Neural crest cell (in vitro differentiated cells): ENCODE data around the gene BRD7. TPM values are rescaled to one million over a fixed set of nuclear protein-coding genes. Genes with fewer than 3 reads are reported as not detected.

ENCODE experiments used
- DNase-seq: peaks from one replicate; pipeline ENCODE4 v3.0.0; 2021; ENCODE audit warnings: low read depth, mixed read lengths, low spot score
- H3K27ac Mint-ChIP-seq: one replicate; pipeline ENCODE4 v1.8.0; 2021; ENCODE audit warnings: mild to moderate bottlenecking, mixed read lengths; ENCODE audit not compliant: unreplicated experiment
- H3K27me3 Mint-ChIP-seq: 2 replicates; pipeline ENCODE4 v1.8.0; 2021; ENCODE audit warnings: low read depth, mild to moderate bottlenecking, mixed read lengths
- H3K36me3 Mint-ChIP-seq: 2 replicates; pipeline ENCODE4 v1.8.0; 2021; ENCODE audit warnings: low read depth, mild to moderate bottlenecking, mixed read lengths
- H3K4me1 Mint-ChIP-seq: 2 replicates; pipeline ENCODE4 v1.8.0; 2021; ENCODE audit warnings: mixed read lengths
- H3K4me3 Mint-ChIP-seq: one replicate; pipeline ENCODE4 v1.8.0; 2021; ENCODE audit warnings: mild to moderate bottlenecking, mixed read lengths
- H3K9me3 Mint-ChIP-seq: 2 replicates; pipeline ENCODE4 v1.8.0; 2021; ENCODE audit warnings: mixed read lengths
- CTCF ChIP-seq: fragments of 200-600 bp; sonication (generic); conservative IDR thresholded peaks from 2 replicates; pipeline ENCODE4 v1.5.0; 2021; ENCODE audit warnings: antibody characterized with exemption, mild to moderate bottlenecking
- total RNA-seq: library from RNA; stranded (reverse); gene quantifications from 2 replicates; pipeline ENCODE4 v1.2.1, GENCODE V29; 2021

The BRD7 gene
- total RNA-seq, 1 donor from 2014 or later, result 130 TPM

- Mint-ChIP-seq H3K9me3 (no peaks in the 10 kb centered on the region), H3K36me3 (no peaks in the 10 kb centered on the region)
These were observed 98.8 kb downstream of the BRD7 start for GRCh38 chr16:50269769-50270509.

DNA sequence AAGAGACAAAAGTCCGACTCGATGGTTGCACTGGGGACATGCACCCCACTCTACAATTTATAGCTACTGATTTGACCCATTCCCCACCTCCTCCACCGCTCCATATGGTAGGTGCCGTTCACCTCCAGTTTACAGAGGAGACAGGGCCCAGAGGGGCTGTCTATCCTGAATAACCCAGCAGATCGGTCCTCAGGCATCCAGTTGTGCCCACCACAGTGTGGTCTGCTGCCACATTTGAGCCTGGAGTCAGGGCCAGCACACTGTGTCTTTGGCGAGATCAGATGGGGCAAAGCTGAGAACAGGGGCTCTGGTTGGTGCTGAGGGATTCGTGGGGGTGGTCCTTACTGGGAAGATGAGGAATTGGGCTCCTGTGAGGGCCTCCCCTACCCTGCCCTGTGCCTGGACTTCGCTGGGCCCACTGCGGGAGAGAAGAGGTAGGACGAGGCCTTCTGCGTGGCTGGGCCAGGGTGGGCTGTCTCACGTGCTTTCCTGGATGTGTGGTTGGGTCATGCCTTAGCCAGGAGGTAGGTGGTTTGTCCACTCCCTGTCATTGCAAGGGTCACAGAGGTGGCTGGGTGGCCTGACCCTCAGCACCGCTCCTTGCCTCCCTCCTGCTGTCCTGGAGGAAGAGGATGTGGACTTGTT, 99.6 kb downstream of the BRD7 start:
- no peak for TF ChIP-seq CTCF
- Mint-ChIP-seq H3K4me3 (no peak overlapping the region), H3K36me3 (no peaks in the 10 kb centered on the region), H3K9me3 (no peaks in the 10 kb centered on the region), H3K27me3 (peaks cover 4% of the 10 kb centered on the region), H3K27ac (no peak overlapping the region), H3K4me1 (peaks cover 32% of the 10 kb centered on the region)
- DNase-seq, result no peak

More at GRCh38 chr16:50269769-50270509, 98.8 kb downstream of the BRD7 start:
- Mint-ChIP-seq H3K27me3 (peaks cover 4% of the 10 kb centered on the region), H3K4me1 (peaks cover 27% of the 10 kb centered on the region), H3K27ac (peak overlapping the region; percentile 43), H3K4me3 (no peak overlapping the region)
- no peak for TF ChIP-seq CTCF
- no peak for DNase-seq

DNA sequence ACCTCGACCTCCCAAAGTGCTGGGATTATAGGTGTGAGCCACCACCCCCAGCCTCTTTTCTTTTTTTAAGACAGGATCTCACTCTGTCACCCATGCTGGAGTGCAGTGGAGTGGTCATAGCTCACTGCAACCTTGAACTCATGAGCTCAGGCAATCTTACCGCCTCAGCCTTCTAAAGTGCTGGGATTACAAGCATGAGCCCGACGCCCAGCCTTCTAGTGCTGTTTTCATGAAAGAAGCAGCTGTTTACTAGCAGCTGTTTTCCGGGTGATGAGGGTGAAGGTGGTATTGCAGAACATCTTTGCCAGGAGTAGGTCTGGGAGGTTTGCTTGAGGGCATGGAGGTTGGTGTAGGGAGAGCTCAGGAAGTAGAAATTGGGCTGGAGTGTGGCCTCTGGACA, 100.4 kb downstream of the BRD7 start:
- H3K9me3 Mint-ChIP-seq, result no peaks in the 10 kb centered on the region
- H3K4me3 Mint-ChIP-seq, result no peak overlapping the region
- DNase-seq, result no peak
- no peaks in the 10 kb centered on the region for H3K36me3 Mint-ChIP-seq
- H3K27me3 Mint-ChIP-seq, result peaks cover 12% of the 10 kb centered on the region
- no peak for TF ChIP-seq CTCF
- H3K27ac Mint-ChIP-seq, result no peak overlapping the region
- peaks cover 35% of the 10 kb centered on the region for H3K4me1 Mint-ChIP-seq

DNA sequence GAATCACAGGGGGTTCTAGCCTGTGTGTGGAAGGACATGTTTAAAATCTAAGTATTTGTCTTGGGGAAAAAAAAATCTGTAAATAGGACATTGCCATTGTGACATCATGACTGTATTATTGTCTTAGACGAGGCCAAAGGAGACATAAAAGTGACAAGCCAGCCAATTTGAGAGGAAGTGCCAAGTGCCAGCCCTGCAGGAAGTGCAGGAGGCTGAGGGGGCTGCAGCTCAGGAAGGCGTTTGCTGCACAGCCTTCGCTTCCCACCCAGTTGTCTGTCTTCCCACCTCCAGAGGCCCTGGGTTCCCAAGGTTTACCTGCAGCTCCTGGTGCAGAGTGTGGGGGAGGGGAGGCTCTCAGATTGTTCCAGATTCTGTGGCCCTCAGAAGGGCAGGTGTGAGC, 101.1 kb downstream of the BRD7 start:
- Mint-ChIP-seq H3K4me1 (peaks cover 31% of the 10 kb centered on the region), H3K27me3 (peaks cover 17% of the 10 kb centered on the region), H3K9me3 (no peaks in the 10 kb centered on the region), H3K27ac (no peak overlapping the region), H3K4me3 (no peak overlapping the region), H3K36me3 (no peaks in the 10 kb centered on the region)
- DNase-seq, result no peak
- TF ChIP-seq CTCF, result no peak

DNA sequence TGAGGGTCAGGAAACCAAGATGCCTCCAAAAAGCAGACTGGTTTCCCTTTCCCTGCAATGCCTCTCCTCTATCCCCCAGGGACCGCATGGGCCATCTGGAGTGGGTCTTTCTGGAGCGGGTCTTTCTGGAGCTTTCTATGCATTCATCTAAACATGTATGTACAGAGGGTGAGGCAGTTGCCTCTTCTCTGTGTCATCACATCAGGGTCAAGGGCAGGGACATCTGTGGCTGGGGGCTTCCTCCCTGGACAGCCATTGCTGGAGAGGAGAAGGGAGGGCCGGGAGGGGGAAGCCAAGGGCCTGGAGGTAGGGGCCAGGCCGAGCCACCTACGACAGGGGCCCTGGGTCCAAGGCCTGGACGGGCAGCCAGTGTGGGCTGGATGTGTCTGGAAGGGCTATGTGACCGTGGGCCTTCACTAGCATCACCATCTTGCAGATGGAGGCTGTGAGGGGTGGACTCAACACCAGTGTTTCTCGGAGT, 101.6 kb downstream of the BRD7 start:
- no peak overlapping the region for H3K4me3 Mint-ChIP-seq
- TF ChIP-seq CTCF, result no peak
- H3K4me1 Mint-ChIP-seq, result peaks cover 26% of the 10 kb centered on the region
- no peak for DNase-seq
- H3K27me3 Mint-ChIP-seq, result peaks cover 17% of the 10 kb centered on the region
- no peaks in the 10 kb centered on the region for H3K36me3 Mint-ChIP-seq
- no peaks in the 10 kb centered on the region for H3K9me3 Mint-ChIP-seq
- no peak overlapping the region for H3K27ac Mint-ChIP-seq
